GM18505 (cell line): ENCODE measurements around the gene TOP2A.
A peak's percentile ranks its signal among the peaks of the same experiment; 100 is the strongest.

Experiments
- ATAC-seq: cut with Tn5 transposase; IDR thresholded peaks from one replicate; pipeline ENCODE4 v1.9.1; 2021; ENCODE audit not compliant: unreplicated experiment
- POLR2A ChIP-seq: IDR thresholded peaks from 4 replicates; pipeline ENCODE4 v1.6.1; 2011; ENCODE audit warnings: borderline replicate concordance; ENCODE audit not compliant: insufficient read depth, insufficient read length; ENCODE audit errors: extremely low read depth

The TOP2A gene

DNA sequence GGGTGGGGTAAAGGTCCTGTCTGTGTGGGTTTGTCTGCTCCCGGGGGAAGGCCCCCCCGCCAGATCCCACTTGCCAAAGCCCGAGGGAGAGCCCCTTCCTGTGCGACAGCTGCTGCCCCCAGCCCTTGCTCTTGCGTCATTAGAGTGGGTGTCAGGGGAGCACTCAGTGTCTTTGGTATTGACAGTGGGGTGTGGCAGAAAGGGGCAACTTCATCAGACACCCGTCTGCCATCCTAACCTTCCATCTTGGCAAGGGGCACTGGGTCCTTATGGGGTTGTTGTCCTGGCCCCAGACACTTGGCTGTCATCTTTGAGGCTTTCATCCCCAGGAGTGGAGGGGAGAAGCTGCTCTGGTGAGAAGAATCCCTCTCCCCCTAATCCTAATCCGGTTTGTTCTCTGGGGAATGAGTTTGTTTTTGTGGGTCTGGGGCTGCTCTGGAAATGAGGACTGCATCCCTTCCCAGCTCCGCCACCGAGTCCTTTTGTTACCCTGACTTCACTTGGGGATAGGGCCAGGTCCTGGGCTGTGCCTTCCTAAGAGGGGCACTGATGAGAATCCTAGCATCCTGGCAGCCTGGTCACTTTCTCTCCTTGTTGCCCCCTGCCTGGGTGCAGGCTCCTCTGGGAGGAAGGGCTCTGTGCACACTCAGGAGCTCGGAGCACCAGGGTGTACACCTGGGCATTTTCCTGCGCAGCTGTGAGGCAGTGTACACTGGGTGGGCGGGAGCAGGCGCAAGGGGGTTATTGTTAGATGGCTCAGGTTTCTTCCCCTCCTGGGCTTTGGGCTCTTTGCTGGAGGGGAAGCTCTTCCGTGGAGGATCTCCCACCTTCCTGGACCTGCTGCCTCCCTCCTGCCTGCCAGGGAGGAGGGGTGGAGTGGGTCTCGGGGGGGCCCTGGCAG is 74.2 kb downstream of the TOP2A start:
- no peak for TF ChIP-seq POLR2A
- ATAC-seq: no peak

DNA sequence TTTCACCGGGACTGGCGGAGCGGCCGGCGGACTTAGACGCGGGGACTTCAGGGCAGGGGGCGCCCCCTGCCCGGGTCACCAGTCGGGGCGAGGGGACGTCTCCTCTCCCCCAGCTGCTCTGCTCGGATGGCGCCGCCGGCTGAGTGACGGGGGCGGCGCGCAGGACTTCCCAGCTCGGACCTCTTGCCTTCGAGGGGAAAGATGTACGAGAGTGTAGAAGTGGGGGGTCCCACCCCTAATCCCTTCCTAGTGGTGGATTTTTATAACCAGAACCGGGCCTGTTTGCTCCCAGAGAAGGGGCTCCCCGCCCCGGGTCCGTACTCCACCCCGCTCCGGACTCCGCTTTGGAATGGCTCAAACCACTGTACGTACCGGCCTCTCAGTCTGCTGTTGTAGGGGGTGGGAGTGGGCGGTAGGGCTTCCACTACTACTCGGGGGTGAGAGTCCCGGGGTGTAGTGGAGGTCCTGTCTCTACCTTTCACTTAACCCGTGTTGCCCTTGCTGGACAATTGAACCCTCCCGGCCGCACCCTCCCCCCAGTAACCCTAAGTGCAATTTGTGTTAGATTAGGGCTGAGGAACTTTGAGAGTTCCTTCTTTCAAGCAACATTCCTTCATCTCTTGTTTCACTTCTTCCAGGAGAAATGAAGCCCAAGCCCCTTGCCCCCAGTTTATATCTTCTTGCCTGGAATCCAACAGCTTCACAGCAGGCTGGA is 75.0 kb downstream of the TOP2A start:
- TF ChIP-seq POLR2A: no peak
- ATAC-seq: no peak

- no peak for TF ChIP-seq POLR2A
- no peak for ATAC-seq
These were observed 75.7 kb downstream of the TOP2A start for GRCh38 chr17:40341808-40342503.

DNA sequence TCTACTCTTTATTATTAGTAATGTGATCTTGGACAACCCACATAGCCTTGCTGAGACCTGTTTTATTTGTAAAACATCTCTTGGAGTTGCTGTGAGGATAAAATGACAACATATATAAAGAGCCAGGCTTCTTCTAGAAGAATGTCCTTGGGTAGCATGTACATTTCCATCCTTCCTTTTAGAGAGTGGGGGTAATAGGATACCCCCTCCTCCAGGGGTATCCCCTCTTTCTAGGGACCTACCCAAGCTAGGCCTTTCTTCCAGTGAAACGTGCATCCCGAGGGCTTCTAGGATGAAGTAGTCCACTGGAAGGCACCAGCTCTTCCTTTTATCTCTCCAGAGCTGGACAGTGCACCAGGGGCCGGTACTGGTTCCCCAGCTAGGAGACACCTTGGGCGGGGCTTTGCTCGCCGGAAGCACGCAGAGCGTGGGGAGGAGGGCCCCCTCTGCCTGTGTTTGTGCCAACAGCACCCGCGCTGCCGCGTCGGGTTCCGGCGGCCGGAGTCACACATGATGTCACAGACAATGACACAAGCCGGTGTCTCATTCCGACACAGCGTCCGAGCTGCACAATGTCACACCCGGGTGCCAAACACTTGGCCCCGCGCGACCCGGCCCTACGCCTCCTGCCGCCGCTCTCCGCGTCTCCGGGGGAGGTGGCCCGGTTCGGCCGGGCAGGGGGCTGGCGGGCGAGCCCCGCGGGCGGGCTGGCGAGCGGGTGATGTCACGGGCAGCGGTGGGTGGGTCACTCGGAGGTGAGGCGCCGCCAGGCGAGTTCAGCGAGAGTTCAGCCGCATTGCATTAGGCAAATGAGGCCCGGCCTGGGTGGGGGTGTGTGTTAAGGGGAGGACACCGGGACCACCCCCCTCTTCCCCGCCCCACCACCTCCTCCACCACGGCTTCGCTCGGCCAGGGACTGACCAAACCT is 76.6 kb downstream of the TOP2A start:
- TF ChIP-seq POLR2A: peak; percentile 31
- peak; percentile 64 for ATAC-seq

DNA sequence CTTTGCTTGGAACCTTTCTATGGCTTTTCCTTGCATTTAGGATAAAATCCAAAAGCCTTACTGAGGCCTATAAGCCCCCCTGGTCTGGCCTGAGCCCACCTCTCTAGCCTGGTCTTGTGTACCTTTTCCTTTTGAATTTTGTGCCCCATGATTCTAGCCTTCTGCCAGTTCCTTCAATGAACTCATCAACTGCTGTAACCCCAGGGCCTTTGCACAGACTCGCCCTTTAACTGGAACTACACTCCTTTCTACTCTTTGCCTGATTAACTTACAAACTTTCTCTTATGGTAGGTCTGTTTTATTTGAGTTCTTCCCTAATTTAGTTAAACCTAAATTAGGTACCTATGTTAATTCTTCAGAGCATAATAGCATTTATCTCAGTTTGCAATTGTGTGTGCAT is 77.4 kb downstream of the TOP2A start:
- ATAC-seq: no peak
- no peak for TF ChIP-seq POLR2A

GRCh38 chr17:40338941-40339649 is 78.6 kb downstream of the TOP2A start:
- no peak for TF ChIP-seq POLR2A
- ATAC-seq: no peak
